Measurements from ENCODE around the gene THEM5. TPM values are rescaled to one million over a fixed set of nuclear protein-coding genes. Genes with fewer than 3 reads are reported as not detected.
"Not testable (repeated sequence)": the region's sequence is repeated elsewhere in the genome, so short reads cannot be mapped to it uniquely, and the experiment has no call there.

THEM5 gene
- total RNA-seq: not detected

GRCh38 chr1:151853411-151853943 is at the start of gene THEM5:
Gene THEM5 (minus strand): TSS chr1:151853712. CDS start chr1:151853565, 147 bp downstream.
- POLR2A ChIA-PET: no interaction called here
- Mint-ChIP-seq H3K4me3 (no peak within 1 kb of the TSS), H3K9me3 (no peaks in the 10 kb centered on the region), H3K36me3 (no peaks in the 10 kb centered on the region), H3K27ac (no peak within 1 kb of the TSS), H3K4me1 (peaks cover 1% of the 10 kb centered on the region), H3K27me3 (peaks cover 6% of the 10 kb centered on the region)
- no peak for DNase-seq
- ATAC-seq (ENCODE audit: low read depth): no peak

GRCh38 chr1:151902858-151903257 is 49.3 kb upstream of the THEM5 start:
- Mint-ChIP-seq H3K4me1 (peaks cover 56% of the 10 kb centered on the region), H3K9me3 (peaks cover 29% of the 10 kb centered on the region), H3K4me3 (no peak overlapping the region), H3K27ac (no peak overlapping the region), H3K36me3 (peaks cover 70% of the 10 kb centered on the region), H3K27me3 (no peaks in the 10 kb centered on the region)
- no peak for ATAC-seq (ENCODE audit: low read depth)
- POLR2A ChIA-PET: no interaction called here
- no peak for DNase-seq

- POLR2A ChIA-PET; ATAC-seq (ENCODE audit: low read depth); DNase-seq; H3K27me3 Mint-ChIP-seq; H3K27ac Mint-ChIP-seq; H3K4me3 Mint-ChIP-seq: not testable (repeated sequence)
- H3K4me1 Mint-ChIP-seq: peaks cover 64% of the 10 kb centered on the region
- H3K36me3 Mint-ChIP-seq: peaks cover 59% of the 10 kb centered on the region
- H3K9me3 Mint-ChIP-seq: peaks cover 25% of the 10 kb centered on the region
Observed at GRCh38 chr1:151900804-151901203, 47.3 kb upstream of the THEM5 start.

GRCh38 chr1:151898519-151898991 is 45.0 kb upstream of the THEM5 start:
- H3K9me3 Mint-ChIP-seq: peaks cover 22% of the 10 kb centered on the region
- H3K36me3 Mint-ChIP-seq: peaks cover 56% of the 10 kb centered on the region
- ATAC-seq (ENCODE audit: low read depth) (peak; percentile 85), DNase-seq (peak; percentile 51)
- no peaks in the 10 kb centered on the region for H3K27me3 Mint-ChIP-seq
- peaks cover 46% of the 10 kb centered on the region for H3K4me1 Mint-ChIP-seq
- H3K27ac Mint-ChIP-seq: peak overlapping the region; percentile 90
- peak overlapping the region; percentile 73 for H3K4me3 Mint-ChIP-seq
- POLR2A ChIA-PET: interaction anchor here (1.5 to 2.4 kb wide), 3 partner anchors 9 to 136 kb away, joined by 4 to 32 read pairs (median 7); partner anchors contain the start of gene THEM4

GRCh38 chr1:151897991-151898431 is 44.5 kb upstream of the THEM5 start:
- ATAC-seq (ENCODE audit: low read depth) (no peak), DNase-seq (no peak)
- POLR2A ChIA-PET: interaction anchor here (1.5 to 2.4 kb wide), 3 partner anchors 10 to 137 kb away, joined by 4 to 32 read pairs (median 7); partner anchors contain the start of gene THEM4
- Mint-ChIP-seq H3K9me3 (peaks cover 19% of the 10 kb centered on the region), H3K27ac (peak overlapping the region; percentile 78), H3K27me3 (no peaks in the 10 kb centered on the region), H3K4me3 (peak overlapping the region; percentile 73), H3K4me1 (peaks cover 44% of the 10 kb centered on the region), H3K36me3 (peaks cover 56% of the 10 kb centered on the region)

- POLR2A ChIA-PET: no interaction called here
- Mint-ChIP-seq H3K27me3 (no peaks in the 10 kb centered on the region), H3K36me3 (peaks cover 45% of the 10 kb centered on the region), H3K9me3 (no peaks in the 10 kb centered on the region), H3K4me3 (no peak overlapping the region), H3K4me1 (peaks cover 29% of the 10 kb centered on the region), H3K27ac (no peak overlapping the region)
- DNase-seq (no peak), ATAC-seq (ENCODE audit: low read depth) (no peak)
Observed at GRCh38 chr1:151893176-151893924, 39.8 kb upstream of the THEM5 start.

GRCh38 chr1:151892190-151892589 is 38.7 kb upstream of the THEM5 start:
- ATAC-seq (ENCODE audit: low read depth) (no peak), DNase-seq (no peak)
- POLR2A ChIA-PET: no interaction called here
- H3K36me3 Mint-ChIP-seq: peaks cover 50% of the 10 kb centered on the region
- no peaks in the 10 kb centered on the region for H3K9me3 Mint-ChIP-seq
- no peak overlapping the region for H3K27ac Mint-ChIP-seq
- peaks cover 19% of the 10 kb centered on the region for H3K4me1 Mint-ChIP-seq
- no peak overlapping the region for H3K4me3 Mint-ChIP-seq
- H3K27me3 Mint-ChIP-seq: no peaks in the 10 kb centered on the region

GRCh38 chr1:151891512-151891911 is 38.0 kb upstream of the THEM5 start:
- Mint-ChIP-seq H3K27ac (peak overlapping the region; percentile 14), H3K4me1 (peaks cover 14% of the 10 kb centered on the region), H3K27me3 (no peaks in the 10 kb centered on the region), H3K9me3 (no peaks in the 10 kb centered on the region), H3K4me3 (no peak overlapping the region), H3K36me3 (peaks cover 53% of the 10 kb centered on the region)
- ATAC-seq (ENCODE audit: low read depth) (no peak), DNase-seq (no peak)
- POLR2A ChIA-PET: no interaction called here

- Mint-ChIP-seq H3K36me3 (peaks cover 51% of the 10 kb centered on the region), H3K27ac (no peak overlapping the region), H3K4me1 (peaks cover 13% of the 10 kb centered on the region), H3K27me3 (no peaks in the 10 kb centered on the region), H3K4me3 (no peak overlapping the region), H3K9me3 (no peaks in the 10 kb centered on the region)
- ATAC-seq (ENCODE audit: low read depth) (peak; percentile 47), DNase-seq (no peak)
- POLR2A ChIA-PET: no interaction called here
Observed at GRCh38 chr1:151888972-151889570, 35.6 kb upstream of the THEM5 start.

- POLR2A ChIA-PET: interaction anchor here (1.2 kb wide), 1 partner anchor 12 kb away, joined by 4 read pairs; no protein-coding TSS in a partner anchor
- H3K27me3 Mint-ChIP-seq: no peaks in the 10 kb centered on the region
- H3K27ac Mint-ChIP-seq: no peak overlapping the region
- no peak for ATAC-seq (ENCODE audit: low read depth)
- H3K9me3 Mint-ChIP-seq: no peaks in the 10 kb centered on the region
- no peak for DNase-seq
- peaks cover 9% of the 10 kb centered on the region for H3K4me1 Mint-ChIP-seq
- H3K36me3 Mint-ChIP-seq: peaks cover 39% of the 10 kb centered on the region
- H3K4me3 Mint-ChIP-seq: no peak overlapping the region
Observed at GRCh38 chr1:151887028-151887427, 33.5 kb upstream of the THEM5 start.

GRCh38 chr1:151885479-151885878 is 32.0 kb upstream of the THEM5 start:
- H3K4me3 Mint-ChIP-seq: no peak overlapping the region
- H3K4me1 Mint-ChIP-seq: peaks cover 5% of the 10 kb centered on the region
- ATAC-seq (ENCODE audit: low read depth): no peak
- DNase-seq: no peak
- peaks cover 32% of the 10 kb centered on the region for H3K36me3 Mint-ChIP-seq
- POLR2A ChIA-PET: no interaction called here
- H3K9me3 Mint-ChIP-seq: no peaks in the 10 kb centered on the region
- no peak overlapping the region for H3K27ac Mint-ChIP-seq
- H3K27me3 Mint-ChIP-seq: no peaks in the 10 kb centered on the region

GRCh38 chr1:151884879-151885278 is 31.4 kb upstream of the THEM5 start:
- H3K4me1 Mint-ChIP-seq; H3K27ac Mint-ChIP-seq; H3K27me3 Mint-ChIP-seq; H3K4me3 Mint-ChIP-seq; DNase-seq; POLR2A ChIA-PET; ATAC-seq (ENCODE audit: low read depth); H3K9me3 Mint-ChIP-seq: not testable (repeated sequence)
- H3K36me3 Mint-ChIP-seq: peaks cover 32% of the 10 kb centered on the region

- H3K4me1 Mint-ChIP-seq; H3K4me3 Mint-ChIP-seq; H3K27me3 Mint-ChIP-seq; H3K9me3 Mint-ChIP-seq; POLR2A ChIA-PET; DNase-seq; H3K27ac Mint-ChIP-seq; ATAC-seq (ENCODE audit: low read depth): not testable (repeated sequence)
- peaks cover 31% of the 10 kb centered on the region for H3K36me3 Mint-ChIP-seq
Observed at GRCh38 chr1:151884445-151884844, 30.9 kb upstream of the THEM5 start.

All from activated naive CD8-positive, alpha-beta T cell treated with anti-CD3 and anti-CD28 coated beads, Interleukin-2, amount 10 ng/mL, durations not matched to agents 7 days and 5 days (primary cell).